Kidney (tissue), 14 donors: Measurements from ENCODE around the gene RBM45. TPM values are rescaled to one million over a fixed set of nuclear protein-coding genes. Genes with fewer than 3 reads are reported as not detected.

Experiments
- DNase-seq, 5 donors: peaks; one replicate each; pipeline ENCODE4 v3.0.0-alpha.2; 2013 to 2020
- FAIRE-seq: peaks from 2 replicates; lab custom pipeline; 2012; peaks lifted over from hg19 to GRCh38; lab: Jason Lieb, UNC
- H3K27ac ChIP-seq, 2 donors: one replicate each; pipeline ENCODE4 v1.7.0; 2013; ENCODE audit warnings: low read depth in 2 of 2, low read length in 2 of 2, inconsistent platforms in 1 of 2
- H3K27me3 ChIP-seq: one replicate; pipeline ENCODE4 v1.7.1; 2013; ENCODE audit warnings: low read length, inconsistent platforms; ENCODE audit not compliant: control insufficient read depth, insufficient read depth
- H3K36me3 ChIP-seq, 3 donors: one replicate each; pipeline versions ENCODE4 v1.7.0 to v1.7.1; 2013; ENCODE audit warnings: low read length in 3 of 3, control low read depth in 1 of 3, inconsistent platforms in 1 of 3; ENCODE audit not compliant: insufficient read depth in 3 of 3, control insufficient read depth in 2 of 3
- H3K4me1 ChIP-seq, 3 donors: one replicate each; pipeline versions ENCODE4 v1.7.0 to v1.7.1; 2013; ENCODE audit warnings: low read length in 3 of 3, inconsistent platforms in 1 of 3, low read depth in 1 of 3; ENCODE audit not compliant: control insufficient read depth in 2 of 3, insufficient read depth in 2 of 3
- H3K4me3 ChIP-seq, 3 donors: one replicate each; pipeline versions ENCODE4 v1.7.0 to v1.8.1; 2013; ENCODE audit warnings: low read length in 3 of 3, control low read depth in 1 of 3, inconsistent platforms in 1 of 3
- H3K9ac ChIP-seq, 3 donors: one replicate each; pipeline versions ENCODE4 v1.7.0 to v1.7.1; 2013; ENCODE audit warnings: low read length in 3 of 3, control low read depth in 1 of 3, inconsistent platforms in 1 of 3
- H3K9me3 ChIP-seq, 3 donors: one replicate each; pipeline versions ENCODE4 v1.7.0 to v1.7.1; 2013; ENCODE audit warnings: low read length in 3 of 3, control low read depth in 1 of 3, inconsistent platforms in 1 of 3; ENCODE audit not compliant: control insufficient read depth in 2 of 3, insufficient read depth in 1 of 3
- intact Hi-C: fragments of 100-400 bp; cut with DNase I; formaldehyde crosslinking; loops from one replicate; pipeline ENCODE4 v1.11.1; 2022
- polyA plus RNA-seq: library from polyadenylated mRNA; stranded (reverse); fragments of 350-450 nt; fragmentation: Illumina TruSeq; extraction: RNeasy Lipid Tissue Mini Kit (QIAGEN cat#74804); gene quantifications from one replicate; pipeline ENCODE4 v1.2.3, GENCODE V29; 2014; ENCODE audit warnings: low read depth, low replicate concordance; ENCODE audit not compliant: insufficient read depth
- total RNA-seq: library from RNA; stranded (reverse); fragmentation: NEBNext Ultra II Directional; extraction: Animal tissue kit (Norgen Biotek cat#: 25700); gene quantifications from one replicate; pipeline ENCODE4 v1.2.1, GENCODE V29; 2021
- TF ChIP-seq, protein P1 (sequence below): IDR thresholded peaks from 3 replicates; pipeline ENCODE4 v1.5.1; 2012; ENCODE audit warnings: mild to moderate bottlenecking, moderate library complexity, borderline replicate concordance; ENCODE audit not compliant: insufficient read depth; ENCODE audit errors: extremely low read depth
- donor health status: control.
- donor health status: control.
- donor health status: control.
- donor health status: control.
- donor health status: control.
- donor health status: DM: yes; HTN: yes; CAD: no.
- donor health status: Normal renal cell carcinoma (clear cell type).

The RBM45 gene
- total and polyA plus RNA-seq, 2 donors from 2014 or later = 10.1 to 19.2 TPM

DNA sequence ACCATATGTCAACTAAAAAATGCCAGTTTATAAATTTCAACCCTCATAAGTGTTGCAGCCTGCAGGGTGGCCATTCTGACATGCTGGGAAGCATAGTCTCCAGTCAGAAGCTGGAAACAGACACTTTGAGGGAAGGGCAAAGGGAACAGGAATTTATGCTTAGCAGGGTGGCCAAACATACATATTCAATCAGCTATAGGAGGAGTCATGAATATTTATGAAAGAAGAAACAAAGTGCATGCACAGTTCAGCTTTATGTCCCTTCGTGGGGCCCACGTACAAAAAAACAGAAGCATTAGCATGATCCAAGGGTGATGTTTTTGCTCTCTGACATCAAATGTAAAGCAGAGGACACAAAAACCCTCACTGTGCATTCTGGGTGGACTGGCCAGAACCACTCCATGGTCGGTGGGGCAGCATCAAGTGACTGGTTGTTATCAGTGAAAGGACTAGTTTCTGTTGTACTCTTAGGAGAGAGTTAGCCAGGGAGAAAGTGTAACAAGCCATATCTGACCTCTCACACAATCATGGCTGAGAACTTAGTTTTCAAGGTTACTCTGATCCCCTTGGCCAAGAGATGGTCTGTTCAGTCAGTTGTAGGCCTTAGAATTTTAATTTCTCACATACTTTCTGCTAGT, 29.7 kb upstream of the RBM45 start:
- Histone ChIP-seq H3K4me3 (no peak overlapping the region), H3K27me3 (no peaks in the 10 kb centered on the region), H3K4me1 (no peaks in the 10 kb centered on the region), H3K9me3 (no peaks in the 10 kb centered on the region), H3K9ac (no peak overlapping the region), H3K27ac (no peak overlapping the region), H3K36me3 (no peaks in the 10 kb centered on the region)
- intact Hi-C loops = no loop called here
- TF ChIP-seq, protein P1, sequence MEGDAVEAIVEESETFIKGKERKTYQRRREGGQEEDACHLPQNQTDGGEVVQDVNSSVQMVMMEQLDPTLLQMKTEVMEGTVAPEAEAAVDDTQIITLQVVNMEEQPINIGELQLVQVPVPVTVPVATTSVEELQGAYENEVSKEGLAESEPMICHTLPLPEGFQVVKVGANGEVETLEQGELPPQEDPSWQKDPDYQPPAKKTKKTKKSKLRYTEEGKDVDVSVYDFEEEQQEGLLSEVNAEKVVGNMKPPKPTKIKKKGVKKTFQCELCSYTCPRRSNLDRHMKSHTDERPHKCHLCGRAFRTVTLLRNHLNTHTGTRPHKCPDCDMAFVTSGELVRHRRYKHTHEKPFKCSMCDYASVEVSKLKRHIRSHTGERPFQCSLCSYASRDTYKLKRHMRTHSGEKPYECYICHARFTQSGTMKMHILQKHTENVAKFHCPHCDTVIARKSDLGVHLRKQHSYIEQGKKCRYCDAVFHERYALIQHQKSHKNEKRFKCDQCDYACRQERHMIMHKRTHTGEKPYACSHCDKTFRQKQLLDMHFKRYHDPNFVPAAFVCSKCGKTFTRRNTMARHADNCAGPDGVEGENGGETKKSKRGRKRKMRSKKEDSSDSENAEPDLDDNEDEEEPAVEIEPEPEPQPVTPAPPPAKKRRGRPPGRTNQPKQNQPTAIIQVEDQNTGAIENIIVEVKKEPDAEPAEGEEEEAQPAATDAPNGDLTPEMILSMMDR = no peak
- FAIRE-seq (no peak), DNase-seq (no peak)

DNA sequence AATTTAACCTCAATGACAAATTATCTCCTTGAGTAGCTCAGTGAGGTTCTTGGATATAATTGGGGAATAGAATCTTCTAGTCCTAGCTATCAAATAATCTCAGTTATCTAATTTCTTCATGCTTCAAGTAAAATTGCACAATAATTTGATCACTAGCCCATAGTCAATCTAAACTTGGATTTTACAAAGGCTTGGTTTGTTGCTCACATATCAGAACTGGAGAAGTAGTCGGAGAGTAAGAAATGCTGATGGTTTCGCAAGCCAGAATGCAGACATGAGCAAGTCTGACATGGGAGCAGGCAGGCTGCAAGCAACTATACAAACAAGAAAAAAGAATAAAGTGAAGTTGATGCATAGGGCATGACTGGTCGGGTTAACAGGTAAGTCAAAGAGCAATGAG, 28.0 kb upstream of the RBM45 start:
- intact Hi-C loops = no loop called here
- Histone ChIP-seq H3K27ac (no peak overlapping the region), H3K9ac (no peak overlapping the region), H3K36me3 (no peaks in the 10 kb centered on the region), H3K4me1 (no peaks in the 10 kb centered on the region), H3K9me3 (no peaks in the 10 kb centered on the region), H3K4me3 (no peak overlapping the region), H3K27me3 (no peaks in the 10 kb centered on the region)
- DNase-seq = no peak
- TF ChIP-seq, protein P1 = no peak
- no peak for FAIRE-seq

DNA sequence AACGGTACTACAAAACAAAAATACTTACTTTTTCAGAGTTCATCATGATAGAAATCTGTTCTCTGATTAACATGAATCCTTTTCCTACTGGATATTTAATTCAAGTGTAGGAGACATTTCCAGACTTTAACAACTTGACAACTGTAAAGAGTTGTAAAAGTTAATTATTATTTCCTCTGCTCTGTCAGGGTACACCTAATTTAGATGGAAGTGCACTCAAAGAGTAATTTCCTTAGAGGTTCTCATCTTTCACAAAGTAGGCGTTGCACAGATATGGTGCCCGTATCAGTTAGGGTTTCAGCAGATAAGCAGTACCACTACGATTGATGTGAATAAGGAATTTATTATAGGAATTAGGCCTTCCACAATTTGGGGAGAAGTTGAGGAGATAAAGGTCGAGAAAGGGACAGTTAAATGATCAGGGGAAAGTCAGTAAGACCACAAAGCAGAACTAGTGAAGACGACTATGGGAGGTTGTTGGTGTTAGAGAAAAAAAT, 23.4 kb upstream of the RBM45 start:
- TF ChIP-seq, protein P1 = no peak
- FAIRE-seq (no peak), DNase-seq (peak in 2 of 5 donors; percentile 26 to 28)
- H3K27ac ChIP-seq = no peak overlapping the region
- H3K9me3 ChIP-seq = no peaks in the 10 kb centered on the region
- H3K4me1 ChIP-seq = no peaks in the 10 kb centered on the region
- H3K36me3 ChIP-seq = no peaks in the 10 kb centered on the region
- H3K27me3 ChIP-seq = no peaks in the 10 kb centered on the region
- no peak overlapping the region for H3K4me3 ChIP-seq
- intact Hi-C loops = no loop called here
- no peak overlapping the region for H3K9ac ChIP-seq
